ENCODE data around the gene AGPAT2.
"Not testable (repeated sequence)": the region's sequence is repeated elsewhere in the genome, so short reads cannot be mapped to it uniquely, and the experiment has no call there.

AGPAT2 gene

GRCh38 chr9:136645352-136645902 is 41.8 kb downstream of the AGPAT2 start:
- no peak for DNase-seq (ENCODE audit: low read depth)

GRCh38 chr9:136644593-136645351 is 42.5 kb downstream of the AGPAT2 start:
- DNase-seq (ENCODE audit: low read depth), result peak; percentile 37

GRCh38 chr9:136644343-136644592 is 43.0 kb downstream of the AGPAT2 start:
- no peak for DNase-seq (ENCODE audit: low read depth)

GRCh38 chr9:136643596-136644342 is 43.5 kb downstream of the AGPAT2 start:
- DNase-seq (ENCODE audit: low read depth), result no peak

GRCh38 chr9:136642439-136642921 is 44.8 kb downstream of the AGPAT2 start:
- DNase-seq (ENCODE audit: low read depth), result no peak

- no peak for DNase-seq (ENCODE audit: low read depth)
Observed at GRCh38 chr9:136640171-136641111, 46.8 kb downstream of the AGPAT2 start.

GRCh38 chr9:136634904-136635303 is 52.4 kb downstream of the AGPAT2 start:
- DNase-seq (ENCODE audit: low read depth), result no peak

GRCh38 chr9:136632491-136633106 is 54.7 kb downstream of the AGPAT2 start:
- not testable (repeated sequence) for DNase-seq (ENCODE audit: low read depth)

GRCh38 chr9:136632072-136632471 is 55.2 kb downstream of the AGPAT2 start:
- not testable (repeated sequence) for DNase-seq (ENCODE audit: low read depth)

GRCh38 chr9:136631038-136632000 is 55.9 kb downstream of the AGPAT2 start:
- DNase-seq (ENCODE audit: low read depth), result peak; percentile 52

- no peak for DNase-seq (ENCODE audit: low read depth)
Observed at GRCh38 chr9:136630662-136630992, 56.6 kb downstream of the AGPAT2 start.

- DNase-seq (ENCODE audit: low read depth), result peak; percentile 44
Observed at GRCh38 chr9:136629879-136630661, 57.2 kb downstream of the AGPAT2 start.

GRCh38 chr9:136629001-136629878 is 58.0 kb downstream of the AGPAT2 start:
- DNase-seq (ENCODE audit: low read depth), result no peak

- no peak for DNase-seq (ENCODE audit: low read depth)
Observed at GRCh38 chr9:136628268-136628667, 59.0 kb downstream of the AGPAT2 start.

- no peak for DNase-seq (ENCODE audit: low read depth)
Observed at GRCh38 chr9:136627703-136628102, 59.6 kb downstream of the AGPAT2 start.

- no peak for DNase-seq (ENCODE audit: low read depth)
Observed at GRCh38 chr9:136626740-136627642, 60.3 kb downstream of the AGPAT2 start.

- DNase-seq (ENCODE audit: low read depth), result no peak
Observed at GRCh38 chr9:136626066-136626725, 61.1 kb downstream of the AGPAT2 start.
